HG03521 (cell line): Measurements from ENCODE around the gene PTCD1.
"Not testable (repeated sequence)": the region's sequence is repeated elsewhere in the genome, so short reads cannot be mapped to it uniquely, and the experiment has no call there.

Source experiments
- ATAC-seq: cut with Tn5 transposase; IDR thresholded peaks from one replicate; pipeline ENCODE4 v1.9.1; 2021; ENCODE audit warnings: mild to moderate bottlenecking, moderate library complexity; ENCODE audit not compliant: unreplicated experiment

The PTCD1 gene

DNA sequence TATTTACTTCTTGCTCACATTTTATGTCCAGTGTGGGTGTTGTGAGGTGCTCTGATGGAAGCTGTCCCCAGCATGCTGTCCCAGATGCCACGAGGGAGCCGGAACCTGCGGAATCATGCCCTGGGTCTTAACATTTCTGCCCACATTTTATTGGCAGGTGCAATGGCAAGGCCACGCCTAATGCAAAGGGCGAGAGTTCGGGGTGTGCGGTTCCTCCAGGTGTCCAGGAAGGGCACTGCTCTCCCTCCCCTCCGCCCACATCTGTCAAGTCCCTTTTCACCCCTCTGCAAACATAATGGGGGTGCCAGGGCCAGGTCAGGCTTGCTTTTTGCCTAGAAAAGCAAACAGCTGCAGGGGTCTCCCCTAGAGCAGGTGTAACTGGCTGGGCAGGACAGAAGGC, 46.6 kb downstream of the PTCD1 start:
- ATAC-seq = no peak

GRCh38 chr7:99390941-99391602, 47.5 kb downstream of the PTCD1 start:
- no peak for ATAC-seq

GRCh38 chr7:99389772-99390171, 48.8 kb downstream of the PTCD1 start:
- ATAC-seq = no peak

DNA sequence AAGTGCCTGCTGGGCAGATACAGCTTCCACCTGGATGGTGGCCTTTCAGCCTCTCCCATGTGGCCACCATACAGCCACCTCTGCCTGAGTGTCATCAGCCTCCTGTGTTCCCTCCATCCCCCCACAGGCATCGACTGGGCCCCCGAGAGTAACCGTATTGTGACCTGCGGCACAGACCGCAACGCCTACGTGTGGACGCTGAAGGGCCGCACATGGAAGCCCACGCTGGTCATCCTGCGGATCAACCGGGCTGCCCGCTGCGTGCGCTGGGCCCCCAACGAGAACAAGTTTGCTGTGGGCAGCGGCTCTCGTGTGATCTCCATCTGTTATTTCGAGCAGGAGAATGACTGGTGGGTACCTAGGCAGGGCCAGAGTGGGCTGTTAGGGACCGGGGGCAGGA, 50.7 kb downstream of the PTCD1 start:
- no peak for ATAC-seq

DNA sequence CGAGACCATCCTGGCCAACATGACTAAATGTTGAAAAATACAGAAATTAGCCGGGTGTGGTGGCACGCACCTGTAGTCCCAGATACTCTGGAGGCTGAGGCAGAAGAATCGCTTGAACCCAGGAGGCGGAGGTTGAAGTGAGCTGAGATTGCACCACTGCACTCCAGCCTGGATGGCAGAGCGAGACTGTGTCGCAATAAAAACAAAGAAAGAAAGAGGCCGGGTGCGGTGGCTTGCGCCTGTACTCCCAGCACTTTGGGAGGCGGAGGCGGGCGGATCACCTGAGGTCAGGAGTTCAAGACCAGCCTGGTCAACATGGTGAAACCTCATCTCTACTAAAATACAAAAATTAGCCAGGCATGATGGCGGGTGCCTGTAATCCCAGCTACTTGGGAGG, 51.4 kb downstream of the PTCD1 start:
- not testable (repeated sequence) for ATAC-seq

DNA sequence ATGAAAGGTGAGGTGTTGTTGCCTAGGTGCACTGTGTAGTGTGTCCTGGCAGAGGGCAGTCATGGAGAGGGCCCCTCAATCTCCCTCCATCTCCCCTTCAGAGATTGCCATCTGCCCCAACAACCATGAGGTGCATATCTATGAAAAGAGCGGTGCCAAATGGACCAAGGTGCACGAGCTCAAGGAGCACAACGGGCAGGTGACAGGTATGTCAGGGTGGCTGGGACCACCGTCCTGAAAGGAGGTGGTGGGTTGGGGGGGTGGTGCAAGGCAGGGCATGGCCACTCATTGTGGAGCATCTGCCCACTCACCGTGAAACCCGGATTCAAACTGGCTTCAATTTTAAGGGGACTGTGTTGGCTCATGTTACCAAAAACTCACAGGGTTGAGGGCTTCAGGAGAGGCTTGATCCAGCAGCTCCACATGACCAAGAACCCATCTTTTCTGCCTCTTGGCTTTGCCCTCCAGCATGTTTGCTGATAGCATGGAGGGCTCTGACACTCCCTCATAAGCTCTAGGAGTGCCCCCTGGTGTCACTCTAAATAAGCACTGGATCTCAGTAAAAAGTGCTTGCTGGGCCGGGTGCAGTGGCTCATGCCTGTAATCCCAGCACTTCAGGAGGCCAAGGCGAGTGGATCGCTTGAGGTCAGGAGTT, 51.9 kb downstream of the PTCD1 start:
- no peak for ATAC-seq

DNA sequence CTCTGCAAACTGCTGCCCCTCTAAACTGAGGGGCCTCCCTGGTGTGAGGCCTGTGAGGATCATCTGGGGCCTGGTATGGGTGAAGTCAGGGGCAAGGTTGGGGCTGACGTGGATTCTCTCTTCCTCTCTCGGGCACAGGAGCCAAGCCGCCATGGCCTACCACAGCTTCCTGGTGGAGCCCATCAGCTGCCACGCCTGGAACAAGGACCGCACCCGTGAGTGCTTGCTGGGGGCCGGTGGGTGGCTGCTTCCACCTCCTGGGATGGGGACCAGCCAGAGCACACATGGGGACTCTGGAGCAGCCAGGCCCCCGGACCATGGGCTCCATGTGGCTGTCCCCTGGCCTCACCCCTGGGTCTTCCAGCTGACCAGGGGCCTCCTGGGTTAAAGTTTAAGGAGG, 53.0 kb downstream of the PTCD1 start:
- no peak for ATAC-seq

DNA sequence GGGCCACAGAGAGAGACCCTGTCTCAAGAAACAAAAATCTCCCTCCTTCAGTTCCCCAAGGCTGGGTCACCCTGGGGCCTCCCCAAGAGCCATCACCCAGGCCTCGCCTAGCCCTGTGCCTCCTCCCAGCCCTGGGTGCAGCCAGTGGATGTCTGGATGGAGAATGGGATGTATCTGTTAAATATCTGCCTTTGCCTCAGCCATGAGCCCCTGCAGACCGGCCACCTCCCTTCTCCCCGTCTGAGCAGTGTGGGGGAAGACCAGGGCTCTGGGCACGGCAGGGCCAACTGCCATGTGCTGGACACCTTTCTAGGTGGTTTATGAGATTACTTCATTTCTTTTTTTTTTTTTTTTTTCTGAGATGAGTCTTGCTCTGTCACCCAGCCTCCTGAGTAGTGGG, 54.1 kb downstream of the PTCD1 start:
- no peak for ATAC-seq

DNA sequence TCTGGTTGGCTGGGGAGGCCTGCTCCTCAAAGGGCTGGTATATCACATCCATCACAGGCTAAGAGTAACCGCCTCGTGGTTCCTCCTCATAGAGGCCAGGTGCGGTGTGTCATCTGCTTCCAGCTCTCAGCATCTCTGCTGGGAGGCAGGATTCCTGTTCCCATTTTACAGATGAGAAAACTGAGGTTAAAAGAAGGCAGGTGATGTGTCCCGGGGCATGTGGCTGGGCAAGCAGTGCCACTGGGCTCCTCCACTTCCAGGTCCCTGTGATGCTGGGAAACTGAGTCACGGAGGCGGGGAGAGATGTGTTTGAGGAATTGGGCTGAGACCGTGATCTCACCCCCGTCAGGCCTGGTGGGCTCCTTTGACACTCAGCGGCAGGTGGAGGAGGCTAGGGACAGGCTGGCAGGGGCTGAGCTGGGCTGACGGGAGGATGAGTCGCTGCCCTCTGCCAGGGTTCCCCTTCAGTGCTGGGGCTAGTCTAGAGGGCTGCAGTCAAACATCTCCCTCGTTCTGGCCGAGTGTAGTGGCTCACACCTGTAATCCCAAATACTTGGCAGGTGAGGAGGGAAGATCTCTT, 54.7 kb downstream of the PTCD1 start:
- no peak for ATAC-seq

DNA sequence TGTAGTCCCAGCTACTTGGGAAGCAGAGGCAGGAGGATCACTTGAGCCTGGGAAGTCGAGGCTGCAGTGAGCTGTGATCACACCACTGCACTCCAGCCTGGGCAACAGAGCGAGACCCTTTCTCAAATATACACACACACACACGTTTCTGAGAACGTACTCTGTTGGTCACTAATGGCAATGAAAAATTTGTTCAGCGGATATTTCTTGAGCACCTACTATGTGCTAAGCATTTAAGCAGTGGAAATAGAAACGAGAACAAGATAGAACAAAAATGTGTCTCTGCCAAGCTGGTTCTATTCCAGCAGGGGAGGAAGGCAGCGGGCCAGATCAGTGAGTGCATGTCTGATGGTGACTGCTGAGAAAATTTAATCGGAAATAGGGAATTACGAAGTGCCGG, 55.4 kb downstream of the PTCD1 start:
- no peak for ATAC-seq

GRCh38 chr7:99381664-99382075, 56.9 kb downstream of the PTCD1 start:
- ATAC-seq = no peak

DNA sequence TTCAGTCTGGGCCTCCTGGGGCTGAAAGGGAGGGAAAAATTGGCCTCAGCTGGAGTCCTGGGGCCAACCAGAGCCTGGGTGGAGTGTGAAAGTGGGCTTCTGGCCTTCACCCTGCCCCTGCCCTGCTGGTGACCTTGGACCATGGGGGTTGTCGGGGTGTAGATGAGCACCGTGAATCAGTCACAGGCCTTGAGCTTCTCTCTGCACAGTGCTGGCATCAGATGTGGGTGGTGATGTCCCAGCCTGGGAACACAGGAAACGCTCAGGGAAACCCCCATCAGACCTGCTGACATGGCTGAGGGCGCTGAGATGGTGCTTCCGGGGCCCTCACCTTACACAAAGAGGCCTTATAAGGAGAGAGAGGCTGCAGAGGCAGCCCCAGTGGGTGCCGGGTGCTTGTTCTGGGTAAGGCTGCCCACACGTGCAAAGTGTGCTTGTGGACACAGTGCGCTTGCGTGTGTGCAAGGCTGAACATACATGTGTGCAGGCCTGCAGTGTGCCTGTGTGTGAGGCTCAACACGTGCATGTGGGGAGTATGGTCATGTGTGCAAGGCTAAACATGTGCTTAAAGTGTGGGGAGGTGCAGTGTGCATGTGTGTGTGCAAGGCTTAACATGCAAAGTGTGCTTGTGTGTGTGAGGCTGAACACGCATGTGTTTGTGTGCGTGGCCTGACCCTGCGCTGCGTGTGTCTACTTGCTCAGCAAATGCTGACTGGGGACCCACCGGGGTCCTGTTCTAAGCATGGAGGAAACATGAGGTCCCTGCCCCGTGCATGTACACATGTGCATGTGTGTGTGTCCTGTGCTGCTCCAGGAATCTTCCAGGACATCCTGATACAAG, 57.6 kb downstream of the PTCD1 start:
- peak; percentile 69 for ATAC-seq

- peak; percentile 1 for ATAC-seq
These were observed 58.4 kb downstream of the PTCD1 start for GRCh38 chr7:99380032-99380822.

DNA sequence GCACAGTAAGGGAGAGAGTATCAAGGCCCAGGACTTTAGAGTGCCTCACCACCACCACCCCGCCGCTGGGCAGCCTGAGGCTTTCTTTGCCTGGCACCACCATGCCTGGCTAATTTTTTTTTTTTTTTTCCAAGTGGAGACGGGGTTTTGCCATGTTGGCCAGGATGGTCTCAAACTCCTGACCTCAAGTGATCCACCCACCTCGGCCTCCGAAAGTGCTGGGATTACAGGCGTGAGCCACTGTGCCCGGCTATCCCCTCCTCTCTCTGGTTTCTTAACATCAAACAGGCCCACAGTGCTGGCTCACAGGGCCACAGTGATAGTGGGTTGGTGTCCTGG, 58.9 kb downstream of the PTCD1 start:
- not testable (repeated sequence) for ATAC-seq

DNA sequence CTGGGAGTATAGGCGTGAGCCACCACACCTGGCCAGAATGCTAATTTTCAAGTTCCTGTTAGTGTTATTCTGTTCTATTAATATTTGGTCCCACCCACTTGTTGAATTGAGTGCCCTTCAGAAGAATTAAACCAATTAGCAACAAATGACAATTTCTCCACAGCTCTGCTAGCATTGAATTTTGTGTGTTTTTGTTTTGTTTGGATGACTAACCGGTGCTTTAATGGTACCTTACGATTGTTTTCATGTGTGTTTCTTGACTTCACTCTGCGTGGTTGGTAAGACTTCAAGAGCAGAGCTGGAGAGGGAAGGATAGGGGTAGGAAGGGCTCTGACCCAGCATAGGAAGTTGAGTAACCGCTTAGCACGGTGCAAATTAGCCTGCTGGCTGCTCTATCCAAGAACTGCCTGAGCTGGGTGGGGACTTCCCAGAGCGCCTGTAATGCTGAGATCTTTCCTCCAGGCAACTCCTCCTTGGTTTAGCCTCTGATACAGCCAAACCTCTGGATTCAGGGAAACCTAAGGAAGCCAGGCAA, 59.5 kb downstream of the PTCD1 start:
- no peak for ATAC-seq

GRCh38 chr7:99375070-99375807, 63.4 kb downstream of the PTCD1 start:
- ATAC-seq = peak; percentile 33

DNA sequence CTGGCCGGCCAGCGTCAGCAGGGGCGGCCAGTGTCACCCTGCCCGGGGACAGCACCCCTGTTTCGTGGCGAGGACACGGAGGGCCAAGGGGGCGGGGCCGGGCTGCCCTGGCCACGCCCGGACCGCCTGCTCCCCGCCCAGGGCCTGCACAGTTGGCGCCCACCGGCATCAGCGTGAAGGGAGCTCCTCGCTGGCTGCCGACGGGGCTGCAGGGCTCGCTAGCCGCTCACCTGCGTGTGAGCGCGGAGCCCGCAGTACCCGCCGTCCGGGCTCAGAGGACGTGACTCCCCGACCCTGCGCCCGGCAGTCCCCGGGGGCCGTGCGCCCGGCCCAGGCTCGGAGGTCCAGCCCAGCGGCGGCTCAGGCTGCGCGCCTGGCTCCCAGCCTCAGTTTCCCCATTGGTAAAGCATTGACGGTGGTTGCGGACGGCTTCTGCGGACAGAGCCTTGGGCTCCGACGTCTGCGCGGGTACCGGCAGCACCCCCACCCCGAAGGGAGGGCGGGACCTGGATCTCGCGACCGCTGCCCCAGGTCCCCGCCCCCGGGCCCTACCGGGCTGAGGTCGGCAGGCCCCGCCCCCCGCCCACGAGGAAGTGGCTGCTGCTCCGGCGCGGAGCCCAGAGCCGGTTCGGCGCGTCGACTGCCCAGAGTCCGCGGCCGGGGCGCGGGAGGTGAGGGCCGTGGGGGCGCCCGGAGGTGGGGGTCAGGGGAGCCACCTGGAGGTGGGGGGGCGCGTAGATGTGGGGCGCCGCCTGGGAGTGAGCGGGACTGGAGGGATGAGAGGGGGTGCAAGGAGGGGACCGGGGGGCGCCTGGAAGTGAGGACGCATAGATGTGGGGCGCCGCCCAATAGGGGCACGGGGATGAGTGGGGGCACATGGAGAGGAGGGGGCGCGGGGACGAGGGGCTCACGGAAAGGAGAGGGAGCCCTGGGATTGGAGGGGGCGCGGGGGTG, 64.2 kb downstream of the PTCD1 start, which contains the start of gene ARPC1B:
TSS of gene ARPC1B (plus strand) at position 620 of the 954 bp plus-strand sequence. CDS start 10,985 bp downstream, outside the sequence.
- peak; percentile 53 for ATAC-seq
